Fibroblast of skin of left biceps (primary cell): ENCODE results near the gene SYNJ2.

Source experiments
- DNase-seq, 2 experiments: peaks; one replicate each; pipeline ENCODE4 v3.0.0-alpha.2; 2013; ENCODE audit warnings: low read depth in 2 of 2

The SYNJ2 gene

DNA sequence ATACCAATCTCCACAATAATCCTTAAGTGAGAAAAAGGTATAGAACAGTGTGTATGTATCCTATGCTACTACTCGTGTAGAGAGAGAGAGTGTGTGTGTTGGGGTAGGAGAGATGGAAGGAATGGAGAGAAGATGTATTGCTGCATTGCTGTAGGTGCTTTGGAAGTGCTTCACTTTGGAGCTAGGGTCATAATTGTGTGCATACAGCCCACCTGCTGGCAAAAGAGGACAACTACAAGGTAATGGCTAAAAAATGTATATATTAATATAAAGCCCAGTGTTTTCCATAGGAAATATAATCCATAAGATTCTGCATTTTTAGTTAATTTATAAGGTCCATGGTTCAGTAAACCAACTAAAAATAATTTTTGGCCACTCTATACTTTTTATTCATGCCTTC, 150.3 kb downstream of the SYNJ2 start:
- DNase-seq: peak in 1 of 2 experiments; percentile 6

DNA sequence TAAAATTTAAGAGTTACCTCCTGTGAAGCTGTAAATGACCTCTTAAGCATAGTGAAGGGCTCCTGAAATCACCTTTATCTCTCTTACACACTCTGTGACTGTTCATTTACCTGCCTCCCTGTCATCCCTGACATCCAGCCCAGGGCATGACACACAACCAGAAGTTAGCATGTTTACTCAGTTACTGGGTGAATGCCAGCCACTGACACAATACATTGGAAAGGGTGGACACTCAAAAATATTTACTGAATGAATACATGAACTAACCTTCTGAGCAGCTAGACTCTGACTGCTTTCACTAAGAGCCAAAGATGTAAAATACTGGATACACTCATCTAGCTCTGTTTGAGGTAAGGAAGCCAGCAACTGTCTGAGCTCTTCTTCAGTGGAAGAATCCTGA, 161.1 kb downstream of the SYNJ2 start:
- DNase-seq: no peak

DNA sequence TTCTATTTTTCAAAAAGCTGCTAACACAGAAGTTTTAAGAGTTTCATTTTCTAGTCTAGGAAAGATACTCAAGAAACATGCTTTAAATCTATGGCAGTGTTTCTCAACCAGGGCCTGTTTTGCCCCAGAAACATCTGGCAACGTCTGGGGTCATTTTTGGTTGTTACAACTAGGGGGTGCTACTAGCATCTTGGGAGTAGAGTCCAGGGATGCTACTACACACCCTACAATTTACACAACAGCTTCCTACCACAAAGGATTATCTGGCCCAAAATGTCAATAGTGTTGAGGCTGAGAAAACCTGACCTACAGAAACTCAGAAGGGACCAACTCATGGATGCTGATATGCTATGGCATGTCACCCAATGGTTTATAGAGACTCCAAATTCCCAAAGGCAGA, 162.0 kb downstream of the SYNJ2 start:
- DNase-seq: no peak
